Muscle of leg (tissue), 11 donors: ENCODE results near the gene CLNK. TPM values are rescaled to one million over a fixed set of nuclear protein-coding genes. Genes with fewer than 3 reads are reported as not detected.

Experiments used
- DNase-seq: peaks from one replicate; pipeline ENCODE4 v3.0.0; 2013
- H3K27ac ChIP-seq: one replicate; pipeline ENCODE4 v1.5.1; 2013; ENCODE audit warnings: mild to moderate bottlenecking, low read length, control low read depth
- H3K27me3 ChIP-seq: one replicate; pipeline ENCODE4 v1.6.1; 2013; ENCODE audit warnings: low read length; ENCODE audit not compliant: control insufficient read depth, insufficient read depth
- H3K36me3 ChIP-seq: one replicate; pipeline ENCODE4 v1.6.1; 2013; ENCODE audit warnings: low read length; ENCODE audit not compliant: control insufficient read depth, insufficient read depth
- H3K4me1 ChIP-seq: one replicate; pipeline ENCODE4 v1.6.1; 2013; ENCODE audit warnings: low read length; ENCODE audit not compliant: control insufficient read depth, insufficient read depth
- H3K4me3 ChIP-seq: one replicate; pipeline ENCODE4 v1.5.1; 2013; ENCODE audit warnings: low read length, control low read depth
- H3K9me3 ChIP-seq: replicated peaks from 2 replicates; pipeline ENCODE4 v1.6.1; 2013; ENCODE audit warnings: low read depth, low read length; ENCODE audit not compliant: control insufficient read depth
- WGBS: methylation state at CpG from one replicate; pipeline ENCODE4 v1.1.5; 2013; ENCODE audit warnings: missing lambda C conversion rate; ENCODE audit not compliant: insufficient coverage; 5-methylcytosine and 5-hydroxymethylcytosine counted together
- polyA plus RNA-seq, 8 donors: library from polyadenylated mRNA; unstranded; fragments of 120-200 nt; gene quantifications; one replicate each; pipeline versions ENCODE4 v1.2.1 to v1.2.3, GENCODE V29; 2013; ENCODE audit warnings: inconsistent platforms in 1 of 8, low replicate concordance in 1 of 8; ENCODE audit not compliant: insufficient read length in 8 of 8, insufficient read depth in 1 of 8
- total RNA-seq: library from RNA; stranded (reverse); fragments of 120-200 nt; gene quantifications from one replicate; pipeline ENCODE4 v1.2.4, GENCODE V29; 2013

CLNK gene
- total and polyA plus RNA-seq, 9 donors, result 0.04 to 0.32 (median 0.21) TPM; not detected in 1

DNA sequence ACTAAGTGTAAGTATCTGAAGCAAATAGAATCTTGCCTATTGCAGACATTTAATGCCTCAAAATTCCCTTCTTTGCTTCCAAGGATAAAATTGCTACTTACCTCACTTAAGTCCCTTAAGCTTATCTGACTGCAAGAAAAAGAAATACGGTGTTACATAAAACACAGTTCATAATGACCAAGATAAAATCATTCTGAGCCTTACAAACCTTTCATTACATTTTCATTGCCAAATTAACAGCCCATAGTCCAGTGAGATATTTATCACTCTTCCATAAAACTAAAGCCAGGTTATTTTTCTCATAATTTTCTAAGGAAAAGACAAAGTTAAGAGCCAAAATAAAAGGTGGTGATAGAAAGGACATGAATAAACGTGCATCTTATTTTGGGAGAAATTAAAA lies 152.4 kb downstream of the CLNK start:
- no peaks in the 10 kb centered on the region for H3K27me3 ChIP-seq
- H3K4me3 ChIP-seq, result no peak overlapping the region
- H3K27ac ChIP-seq, result no peak overlapping the region
- DNase-seq, result no peak
- no peaks in the 10 kb centered on the region for H3K4me1 ChIP-seq
- no peaks in the 10 kb centered on the region for H3K36me3 ChIP-seq
- 63% methylated on average over 1 of the region's 2 CpGs for WGBS
- no peaks in the 10 kb centered on the region for H3K9me3 ChIP-seq

DNA sequence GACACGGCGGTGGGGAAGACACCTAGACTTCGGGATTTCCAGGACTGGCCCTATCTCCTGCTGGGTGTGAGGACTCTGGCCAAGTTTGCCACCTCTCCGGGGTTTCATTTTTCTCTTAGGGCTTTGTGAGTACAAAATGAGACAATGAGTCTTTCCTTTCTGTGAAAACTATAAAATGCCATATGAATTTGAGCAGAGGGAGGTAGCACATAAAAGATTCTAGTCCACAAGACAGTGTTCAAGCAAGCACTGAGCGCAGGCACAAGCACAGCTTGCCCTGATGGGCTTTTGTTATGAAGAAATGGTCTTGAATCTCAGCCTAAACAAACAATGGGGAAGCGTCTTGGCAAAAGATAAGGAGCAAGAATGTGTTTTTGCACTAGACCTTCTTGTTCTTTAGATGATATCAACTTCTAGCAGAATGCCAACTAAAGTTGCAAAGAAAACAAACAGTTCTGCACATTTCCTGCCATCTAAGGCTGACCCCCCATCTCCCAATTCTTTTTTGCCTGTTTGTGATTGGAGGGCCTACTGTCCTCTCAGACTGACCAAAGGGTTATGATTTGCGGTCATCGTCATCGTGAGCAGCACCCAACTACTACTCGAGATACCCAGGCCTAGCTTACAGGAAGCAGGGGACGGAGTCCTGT lies 154.3 kb downstream of the CLNK start:
- H3K9me3 ChIP-seq, result no peaks in the 10 kb centered on the region
- H3K27ac ChIP-seq, result no peak overlapping the region
- WGBS, result 77% methylated on average over 7 of the region's 11 CpGs
- peak; percentile 14 for DNase-seq
- no peak overlapping the region for H3K4me3 ChIP-seq
- H3K4me1 ChIP-seq, result no peaks in the 10 kb centered on the region
- H3K36me3 ChIP-seq, result no peaks in the 10 kb centered on the region
- H3K27me3 ChIP-seq, result no peaks in the 10 kb centered on the region

DNA sequence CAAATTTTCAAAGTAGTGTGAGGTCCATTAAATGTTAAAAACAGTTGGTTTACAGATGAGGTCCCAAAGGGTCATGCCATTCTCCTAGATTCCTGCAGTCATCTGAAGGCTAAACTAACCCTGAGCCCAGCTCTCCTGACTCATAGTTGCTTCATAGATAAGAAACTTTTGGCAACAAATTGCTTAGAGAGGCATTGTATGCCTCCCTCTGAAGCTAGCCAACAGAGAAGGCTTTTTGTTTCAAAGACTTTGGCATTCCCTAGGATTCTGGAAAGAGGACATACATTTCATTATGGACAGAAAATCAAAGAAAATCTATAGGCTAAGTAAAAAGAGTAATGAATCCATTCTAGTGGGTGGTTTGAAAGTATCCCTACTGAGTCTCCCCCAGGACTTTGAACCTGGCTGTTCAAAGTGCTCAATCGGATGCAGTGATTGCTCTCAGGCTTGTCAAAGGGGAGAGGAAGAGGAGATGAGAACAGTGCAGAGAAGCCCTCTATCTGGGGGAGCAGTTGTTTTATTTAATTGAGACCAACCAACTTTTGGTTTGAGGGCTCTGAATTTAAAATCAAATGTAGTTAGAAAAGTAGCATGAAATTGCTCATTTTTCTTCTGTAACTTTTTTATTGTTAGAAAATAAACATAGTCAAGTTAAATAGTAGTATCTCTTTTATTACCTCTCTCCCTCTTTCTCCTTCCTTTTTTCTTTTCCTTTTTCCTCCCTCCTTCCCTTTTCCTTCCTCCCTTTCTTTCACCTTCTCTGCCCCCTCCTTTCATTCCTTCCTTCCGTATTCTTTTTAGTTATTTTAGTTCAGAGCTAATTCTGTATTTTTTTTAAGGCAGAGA lies 155.1 kb downstream of the CLNK start:
- Histone ChIP-seq H3K4me3 (no peak overlapping the region), H3K9me3 (no peaks in the 10 kb centered on the region), H3K27ac (no peak overlapping the region), H3K4me1 (no peaks in the 10 kb centered on the region), H3K27me3 (no peaks in the 10 kb centered on the region), H3K36me3 (no peaks in the 10 kb centered on the region)
- 20% methylated on average over 1 of the region's 2 CpGs for WGBS
- no peak for DNase-seq

DNA sequence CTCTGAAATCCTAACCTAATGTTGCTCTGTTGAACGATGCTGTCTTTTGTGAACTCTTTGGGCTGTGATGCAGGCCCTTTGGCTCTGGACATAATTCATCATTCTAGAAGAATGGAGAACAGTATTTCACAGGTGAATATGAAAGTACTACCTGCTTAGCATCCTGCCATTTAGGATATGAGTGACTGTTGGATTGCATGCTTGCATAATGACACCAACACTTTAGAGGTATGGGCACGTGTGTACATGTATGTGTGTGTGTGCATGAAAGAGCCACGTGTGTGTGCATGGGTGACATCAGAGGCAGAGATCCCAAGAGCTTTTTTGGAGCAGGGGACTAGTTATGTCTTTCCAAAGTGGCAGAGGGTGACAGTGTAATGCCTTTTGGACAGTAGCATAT lies 157.1 kb downstream of the CLNK start:
- Histone ChIP-seq H3K27me3 (no peaks in the 10 kb centered on the region), H3K9me3 (no peaks in the 10 kb centered on the region), H3K36me3 (no peaks in the 10 kb centered on the region), H3K4me3 (no peak overlapping the region), H3K4me1 (no peaks in the 10 kb centered on the region), H3K27ac (no peak overlapping the region)
- WGBS, result 77% methylated on average over 3 of the region's 3 CpGs
- DNase-seq, result no peak

DNA sequence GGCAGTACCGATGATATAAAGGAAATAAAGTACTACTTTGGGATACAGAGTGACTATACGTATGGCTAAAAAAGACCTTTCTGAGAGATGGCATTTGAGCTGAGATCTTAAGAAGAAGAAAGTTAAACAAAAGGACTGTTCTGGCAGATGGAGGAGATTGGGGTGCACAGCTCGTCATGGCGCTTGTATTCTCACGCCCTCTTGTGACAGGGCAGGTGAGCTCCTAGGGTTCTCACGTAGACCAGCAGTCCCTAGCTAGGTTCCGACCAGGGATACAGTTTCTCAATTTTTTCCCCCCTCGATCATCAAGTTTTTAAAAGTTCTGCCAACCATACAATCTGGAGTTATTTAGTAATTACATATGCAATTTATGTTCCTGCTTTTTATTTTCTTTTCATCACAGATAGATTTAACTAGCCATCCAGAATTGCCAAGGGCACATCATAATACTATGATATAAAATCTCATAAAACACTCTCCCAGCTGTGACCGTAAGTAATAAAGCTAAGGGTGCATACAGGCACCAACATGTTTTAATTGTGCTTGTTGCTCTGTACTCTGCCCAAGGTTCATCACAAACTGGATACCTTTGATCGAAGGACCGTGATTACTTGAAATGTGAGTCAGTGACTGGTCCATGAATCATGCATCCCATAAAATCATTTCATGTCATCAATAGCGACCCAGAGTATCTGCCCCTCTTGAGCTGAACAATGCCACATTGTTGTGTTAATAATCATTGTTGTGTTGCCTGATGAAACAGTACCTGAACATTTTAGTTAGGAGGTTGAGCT lies 157.9 kb downstream of the CLNK start:
- H3K36me3 ChIP-seq, result no peaks in the 10 kb centered on the region
- no peak overlapping the region for H3K4me3 ChIP-seq
- H3K27ac ChIP-seq, result no peak overlapping the region
- no peaks in the 10 kb centered on the region for H3K9me3 ChIP-seq
- H3K27me3 ChIP-seq, result no peaks in the 10 kb centered on the region
- DNase-seq, result no peak
- WGBS, result 75% methylated on average over 4 of the region's 12 CpGs
- H3K4me1 ChIP-seq, result no peaks in the 10 kb centered on the region

DNA sequence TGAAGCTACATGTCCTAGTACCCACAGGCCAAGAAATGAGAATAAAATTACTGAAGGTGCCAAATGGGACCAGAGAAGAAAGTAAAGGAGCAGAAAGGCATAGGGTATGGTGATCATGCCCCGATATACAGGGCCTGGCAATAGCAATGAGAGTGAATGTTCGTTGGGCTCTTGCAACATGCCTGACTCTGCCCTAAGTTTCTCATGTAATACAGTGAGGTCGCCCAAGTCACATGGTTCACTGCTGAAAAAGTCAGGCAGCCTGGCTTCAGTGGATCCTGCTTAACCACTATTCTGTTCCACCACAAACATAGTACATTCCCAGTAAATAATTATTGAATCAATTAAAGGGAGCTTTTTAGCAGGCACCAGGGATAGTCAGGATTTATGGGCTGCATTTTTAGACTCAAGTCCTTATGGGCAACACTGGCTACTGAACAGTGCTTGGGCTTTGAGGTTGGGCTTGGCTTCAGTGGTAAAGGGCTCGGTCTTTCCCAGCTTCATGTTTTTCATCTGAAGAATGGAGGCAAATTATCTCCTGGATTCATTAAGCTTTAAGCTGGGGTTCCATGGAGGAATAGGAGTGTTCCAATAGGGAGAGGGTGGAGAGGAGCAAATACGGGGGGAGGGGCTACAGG lies 160.3 kb downstream of the CLNK start:
- H3K4me1 ChIP-seq, result no peaks in the 10 kb centered on the region
- 78% methylated on average over 4 of the region's 5 CpGs for WGBS
- H3K9me3 ChIP-seq, result no peaks in the 10 kb centered on the region
- no peak overlapping the region for H3K4me3 ChIP-seq
- DNase-seq, result no peak
- H3K36me3 ChIP-seq, result no peaks in the 10 kb centered on the region
- H3K27ac ChIP-seq, result no peak overlapping the region
- H3K27me3 ChIP-seq, result no peaks in the 10 kb centered on the region

DNA sequence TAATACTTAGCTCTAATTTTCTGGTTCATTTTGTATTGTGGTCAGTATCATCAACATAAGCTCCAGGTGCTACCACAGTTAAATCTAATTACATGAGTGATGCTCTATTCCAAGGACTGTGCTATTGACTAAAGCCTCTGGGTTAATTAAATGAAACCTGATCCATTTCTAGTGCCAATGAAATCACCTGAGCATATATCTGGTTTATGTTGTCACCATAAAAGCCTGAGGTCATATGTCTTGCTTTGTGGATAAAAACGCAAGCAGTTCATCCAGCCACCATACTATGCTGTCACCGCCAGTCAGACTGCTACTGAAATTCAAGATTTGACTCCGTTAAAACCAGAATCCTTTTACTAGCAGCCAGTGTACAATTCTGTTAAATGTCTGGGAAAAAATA lies 163.1 kb downstream of the CLNK start:
- WGBS, result no CpG with 5 or more reads among the region's 3 CpGs
- Histone ChIP-seq H3K27ac (no peak overlapping the region), H3K4me3 (no peak overlapping the region), H3K27me3 (no peaks in the 10 kb centered on the region), H3K4me1 (no peaks in the 10 kb centered on the region), H3K9me3 (no peaks in the 10 kb centered on the region), H3K36me3 (no peaks in the 10 kb centered on the region)
- DNase-seq, result no peak

DNA sequence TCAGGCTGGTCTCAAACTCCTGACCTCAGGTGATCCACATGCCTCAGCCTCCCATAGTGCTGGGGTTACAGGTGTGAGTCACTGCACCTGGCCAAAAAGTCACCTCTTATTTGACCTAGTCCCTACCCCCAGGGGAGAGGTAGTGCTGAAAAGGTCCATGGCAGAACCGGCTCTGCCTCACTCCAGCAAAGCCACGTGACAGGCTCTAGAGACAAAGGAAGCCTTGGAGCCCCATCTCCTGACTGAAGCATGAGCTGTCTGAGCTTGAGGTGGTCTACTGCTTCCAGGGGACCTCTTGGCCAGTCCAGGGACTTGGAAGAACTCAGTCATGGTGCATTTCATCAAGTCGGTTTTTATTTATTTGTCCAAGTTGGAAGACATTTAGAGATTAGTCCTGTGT lies 174.8 kb downstream of the CLNK start:
- 75% methylated on average over 3 of the region's 3 CpGs for WGBS
- Histone ChIP-seq H3K36me3 (no peaks in the 10 kb centered on the region), H3K4me3 (no peak overlapping the region), H3K27me3 (no peaks in the 10 kb centered on the region), H3K27ac (no peak overlapping the region), H3K9me3 (no peaks in the 10 kb centered on the region), H3K4me1 (no peaks in the 10 kb centered on the region)
- DNase-seq, result no peak

DNA sequence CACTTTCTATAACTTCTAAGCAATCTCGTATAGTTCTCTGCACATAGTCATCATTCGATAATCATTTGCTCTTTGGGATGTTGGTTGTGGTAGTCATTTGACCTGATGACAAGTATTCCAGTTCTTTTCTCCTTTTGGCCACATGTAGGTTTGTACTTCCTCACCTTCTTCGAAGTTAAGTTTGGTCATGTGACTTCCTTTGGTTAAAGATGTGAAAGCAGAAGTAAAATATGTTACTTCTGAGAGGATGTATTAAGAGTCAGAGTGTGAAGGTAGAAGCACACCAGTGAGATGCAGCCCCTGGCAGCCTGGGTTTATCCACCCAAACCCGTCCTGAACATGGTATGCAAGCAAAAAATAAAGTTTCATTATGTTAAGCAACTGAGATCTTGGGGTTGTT lies 178.5 kb downstream of the CLNK start:
- WGBS, result no CpG with 5 or more reads among the region's 4 CpGs
- no peak overlapping the region for H3K27ac ChIP-seq
- no peaks in the 10 kb centered on the region for H3K27me3 ChIP-seq
- no peaks in the 10 kb centered on the region for H3K4me1 ChIP-seq
- H3K4me3 ChIP-seq, result no peak overlapping the region
- H3K9me3 ChIP-seq, result no peaks in the 10 kb centered on the region
- no peak for DNase-seq
- no peaks in the 10 kb centered on the region for H3K36me3 ChIP-seq
